ENCODE data around the gene PLK5.

DNA sequence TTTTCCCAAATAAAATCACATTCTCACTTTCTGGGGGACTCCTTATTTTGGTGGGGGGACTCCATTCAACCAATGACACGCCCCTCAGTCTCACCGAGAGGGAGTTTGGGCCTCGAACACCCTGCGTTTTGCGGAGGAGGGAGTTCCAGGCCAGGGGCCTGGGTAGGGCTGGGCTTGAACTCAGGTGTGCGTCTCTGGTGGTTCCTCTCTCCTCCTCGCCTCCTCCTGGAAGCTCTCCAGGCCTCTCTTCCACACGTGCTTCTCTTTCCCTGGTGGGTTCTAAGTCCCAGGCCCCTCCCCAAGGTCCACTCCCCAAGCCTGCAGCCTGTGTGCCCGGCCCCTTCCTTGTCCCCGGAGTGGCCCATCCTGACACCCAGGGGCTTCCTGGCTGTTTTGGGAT, 29.5 kb downstream of the PLK5 start:
- TF ChIP-seq, protein P1, sequence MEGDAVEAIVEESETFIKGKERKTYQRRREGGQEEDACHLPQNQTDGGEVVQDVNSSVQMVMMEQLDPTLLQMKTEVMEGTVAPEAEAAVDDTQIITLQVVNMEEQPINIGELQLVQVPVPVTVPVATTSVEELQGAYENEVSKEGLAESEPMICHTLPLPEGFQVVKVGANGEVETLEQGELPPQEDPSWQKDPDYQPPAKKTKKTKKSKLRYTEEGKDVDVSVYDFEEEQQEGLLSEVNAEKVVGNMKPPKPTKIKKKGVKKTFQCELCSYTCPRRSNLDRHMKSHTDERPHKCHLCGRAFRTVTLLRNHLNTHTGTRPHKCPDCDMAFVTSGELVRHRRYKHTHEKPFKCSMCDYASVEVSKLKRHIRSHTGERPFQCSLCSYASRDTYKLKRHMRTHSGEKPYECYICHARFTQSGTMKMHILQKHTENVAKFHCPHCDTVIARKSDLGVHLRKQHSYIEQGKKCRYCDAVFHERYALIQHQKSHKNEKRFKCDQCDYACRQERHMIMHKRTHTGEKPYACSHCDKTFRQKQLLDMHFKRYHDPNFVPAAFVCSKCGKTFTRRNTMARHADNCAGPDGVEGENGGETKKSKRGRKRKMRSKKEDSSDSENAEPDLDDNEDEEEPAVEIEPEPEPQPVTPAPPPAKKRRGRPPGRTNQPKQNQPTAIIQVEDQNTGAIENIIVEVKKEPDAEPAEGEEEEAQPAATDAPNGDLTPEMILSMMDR (IDR thresholded peaks at IDR 0.05): no peak
- no peak for TF ChIP-seq EZH2 (IDR thresholded peaks at IDR 0.05; ENCODE audit: borderline replicate concordance, insufficient read depth, low read depth, low read length, poor library complexity, severe bottlenecking)
